ENCODE measurements around the gene RBM15B. TPM values are rescaled to one million over a fixed set of nuclear protein-coding genes. Genes with fewer than 3 reads are reported as not detected.

RBM15B gene
- total RNA-seq, 1 experiment from 2014 or later, result 61.1 TPM

DNA sequence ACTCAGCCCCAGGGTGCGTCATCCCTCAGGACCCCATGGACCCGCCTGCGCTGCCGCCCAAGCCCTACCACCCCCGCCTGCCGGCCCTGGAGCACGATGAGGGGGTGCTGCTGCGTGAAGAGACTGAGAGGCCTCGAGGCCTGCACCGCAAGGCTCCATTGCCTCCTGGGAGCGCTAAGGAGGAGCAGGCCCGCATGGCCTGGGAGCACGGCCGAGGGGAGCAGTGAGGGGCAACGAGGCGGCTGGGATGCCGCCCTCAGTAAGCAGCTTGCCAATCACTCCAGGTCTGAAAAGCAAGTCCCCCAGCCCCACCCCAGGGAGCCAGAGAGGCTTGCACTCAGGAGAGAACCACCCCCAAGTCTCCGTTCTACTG lies 9.8 kb upstream of the RBM15B start:
- WGBS (ENCODE audit: extremely low coverage, insufficient read length, low lambda C conversion rate), result no CpG with 5 or more reads among the region's 18 CpGs
- H3K79me1 ChIP-seq (ENCODE audit: insufficient read depth, low read depth, low read length, poor library complexity, severe bottlenecking), result no peaks in the 10 kb centered on the region

More for the DNA sequence above, 9.8 kb upstream of the RBM15B start:
- no peak overlapping the region for H2BK120ac ChIP-seq (ENCODE audit: low read depth, low read length, poor library complexity, severe bottlenecking)
- DNase-seq, result no peak
- H2AK5ac ChIP-seq (ENCODE audit: insufficient read length, low read length), result no peak overlapping the region
- peaks cover under 1 to 13% (median 11%) of the 10 kb centered on the region in 3 experiments for H3K36me3 Mint-ChIP-seq (ENCODE audit: insufficient read depth in 1 of 3, low read depth in 3 of 3)
- no peak overlapping the region for H3K27ac ChIP-seq (ENCODE audit: insufficient read length, low read depth, low read length)
- no peak overlapping the region for H3K14ac ChIP-seq (ENCODE audit: insufficient read depth, low read length)
- H2BK12ac ChIP-seq (ENCODE audit: insufficient read length, low read depth, low read length), result no peak overlapping the region
- H3K4me1 ChIP-seq (ENCODE audit: insufficient read depth, low read length), result 0 out of 2 replicates have a peak, but pooled peaks cover 1% of the 10 kb centered on the region
- H3K23me2 ChIP-seq (ENCODE audit: insufficient read length, low read depth, low read length, poor library complexity, severe bottlenecking), result peaks cover 16% of the 10 kb centered on the region
- peak overlapping the region in 1 of 3 experiments; percentile 70; a peak in 2 of 7 replicates for H3K27ac Mint-ChIP-seq
- H3T11ph ChIP-seq (ENCODE audit: low read length), result no peak overlapping the region
- H3K4me1 Mint-ChIP-seq, result peaks cover 18 to 22% of the 10 kb centered on the region in 2 experiments
- H2AFZ ChIP-seq (ENCODE audit: low read length), result no peak overlapping the region
- no peak overlapping the region for H4K5ac ChIP-seq (ENCODE audit: insufficient read length, low read depth, low read length)
- H3K23ac ChIP-seq (ENCODE audit: insufficient read length, low read depth, low read length), result no peak overlapping the region
- no peaks in the 10 kb centered on the region for H4K20me1 ChIP-seq (ENCODE audit: control insufficient read depth, insufficient read depth, insufficient read length)
- peaks cover 2% of the 10 kb centered on the region; the same call in 1 of the 2 replicates for H3K27me3 Mint-ChIP-seq (ENCODE audit: low read depth)
- no peak overlapping the region for H3K18ac ChIP-seq (ENCODE audit: insufficient read length, low read depth, low read length)
- no peak overlapping the region for H3K4me3 Mint-ChIP-seq
- no peak overlapping the region for H2BK15ac ChIP-seq (ENCODE audit: low read depth, low read length)
- H2BK20ac ChIP-seq (ENCODE audit: low read depth, low read length, poor library complexity, severe bottlenecking), result no peak overlapping the region
- peaks cover 8% of the 10 kb centered on the region; the same call in 1 of the 2 replicates for H3K79me2 ChIP-seq (ENCODE audit: insufficient read depth, low read length)
- no peaks in the 10 kb centered on the region for H3K9me3 ChIP-seq (ENCODE audit: control insufficient read depth, low read depth, low read length)
- TF ChIP-seq, protein P1, sequence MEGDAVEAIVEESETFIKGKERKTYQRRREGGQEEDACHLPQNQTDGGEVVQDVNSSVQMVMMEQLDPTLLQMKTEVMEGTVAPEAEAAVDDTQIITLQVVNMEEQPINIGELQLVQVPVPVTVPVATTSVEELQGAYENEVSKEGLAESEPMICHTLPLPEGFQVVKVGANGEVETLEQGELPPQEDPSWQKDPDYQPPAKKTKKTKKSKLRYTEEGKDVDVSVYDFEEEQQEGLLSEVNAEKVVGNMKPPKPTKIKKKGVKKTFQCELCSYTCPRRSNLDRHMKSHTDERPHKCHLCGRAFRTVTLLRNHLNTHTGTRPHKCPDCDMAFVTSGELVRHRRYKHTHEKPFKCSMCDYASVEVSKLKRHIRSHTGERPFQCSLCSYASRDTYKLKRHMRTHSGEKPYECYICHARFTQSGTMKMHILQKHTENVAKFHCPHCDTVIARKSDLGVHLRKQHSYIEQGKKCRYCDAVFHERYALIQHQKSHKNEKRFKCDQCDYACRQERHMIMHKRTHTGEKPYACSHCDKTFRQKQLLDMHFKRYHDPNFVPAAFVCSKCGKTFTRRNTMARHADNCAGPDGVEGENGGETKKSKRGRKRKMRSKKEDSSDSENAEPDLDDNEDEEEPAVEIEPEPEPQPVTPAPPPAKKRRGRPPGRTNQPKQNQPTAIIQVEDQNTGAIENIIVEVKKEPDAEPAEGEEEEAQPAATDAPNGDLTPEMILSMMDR (conservative IDR thresholded peaks at IDR 0.05), result no peak
- no peak overlapping the region for H4K91ac ChIP-seq (ENCODE audit: insufficient read length, low read depth, low read length)
- H3K56ac ChIP-seq (ENCODE audit: insufficient read length, low read depth, low read length), result no peak overlapping the region
- no peaks in the 10 kb centered on the region for H3K9me3 Mint-ChIP-seq
- H4K8ac ChIP-seq (replicated peaks; ENCODE audit: insufficient read length, low read depth, low read length), result no peak overlapping the region
- no peak overlapping the region for H3K4me2 ChIP-seq (ENCODE audit: insufficient read depth, insufficient read length, low read length)
- no peak overlapping the region for H3K4ac ChIP-seq (ENCODE audit: low read depth, low read length)
- no peak overlapping the region for H2BK5ac ChIP-seq (ENCODE audit: insufficient read length, low read length)
- no peak overlapping the region for H3K9ac ChIP-seq (ENCODE audit: extremely low read depth, insufficient read length, low read length)
- H3K27me3 ChIP-seq (ENCODE audit: insufficient read depth, low read length), result no peaks in the 10 kb centered on the region
